Amygdala (tissue), 56 donors: ENCODE results near the gene LYAR.

Experiments
- DNase-seq, 56 donors: peaks; one replicate each; lab custom pipeline; 2025; lab: John Stamatoyannopoulos, UW

Gene LYAR, protein sequence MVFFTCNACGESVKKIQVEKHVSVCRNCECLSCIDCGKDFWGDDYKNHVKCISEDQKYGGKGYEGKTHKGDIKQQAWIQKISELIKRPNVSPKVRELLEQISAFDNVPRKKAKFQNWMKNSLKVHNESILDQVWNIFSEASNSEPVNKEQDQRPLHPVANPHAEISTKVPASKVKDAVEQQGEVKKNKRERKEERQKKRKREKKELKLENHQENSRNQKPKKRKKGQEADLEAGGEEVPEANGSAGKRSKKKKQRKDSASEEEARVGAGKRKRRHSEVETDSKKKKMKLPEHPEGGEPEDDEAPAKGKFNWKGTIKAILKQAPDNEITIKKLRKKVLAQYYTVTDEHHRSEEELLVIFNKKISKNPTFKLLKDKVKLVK

DNA sequence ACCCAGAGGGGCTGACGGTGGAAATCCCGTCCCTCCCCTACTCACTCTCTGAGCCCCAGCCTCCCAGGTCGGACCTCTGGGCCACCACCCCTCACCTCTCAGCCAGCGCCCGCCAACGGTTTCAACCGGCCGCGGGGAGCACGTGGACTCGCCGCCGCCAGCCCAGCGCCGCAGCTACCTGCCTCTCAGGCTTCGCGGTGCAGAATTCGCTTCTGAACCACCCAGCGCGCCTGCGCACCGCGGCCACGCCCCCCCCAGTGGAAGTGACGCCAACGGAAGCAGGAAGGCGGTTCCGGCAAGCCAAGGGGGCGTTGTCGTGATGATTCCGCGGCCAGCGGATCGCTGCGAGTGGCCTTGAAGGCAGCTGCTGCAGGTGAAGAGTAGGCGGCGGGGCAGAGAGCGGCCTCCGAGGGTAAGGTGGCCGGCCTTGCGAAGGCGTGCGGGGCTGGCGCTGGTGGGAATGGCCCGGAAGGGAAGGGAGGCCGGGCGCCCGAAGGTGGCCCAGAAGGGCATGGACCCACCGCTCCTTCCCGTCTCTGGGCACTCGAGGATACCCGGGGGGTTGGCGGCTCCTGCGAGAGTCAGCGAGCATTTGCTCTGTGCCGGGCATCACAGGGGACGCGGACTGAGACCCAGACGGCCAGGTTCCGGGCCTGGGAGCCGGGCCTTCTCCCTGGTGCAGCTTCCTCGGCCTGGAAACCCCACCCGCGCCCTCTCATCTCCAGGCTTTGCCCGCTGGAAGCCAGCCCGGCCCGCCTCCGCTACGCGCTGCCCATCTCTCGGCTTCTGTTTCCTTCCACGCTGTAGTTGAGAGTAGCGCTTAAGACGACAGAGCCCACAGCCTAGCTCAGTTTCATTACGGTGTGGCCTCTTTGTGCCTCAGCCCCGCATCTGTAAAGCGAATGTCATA is at the start of gene LYAR, which contains the start of gene ZBTB49:
Gene LYAR (minus strand): TSS at position 214 of the 910 bp plus-strand sequence. CDS start 6,412 bp downstream, outside the sequence.
Gene ZBTB49 (plus strand): TSS at position 311 of the 910 bp plus-strand sequence. CDS start 9,695 bp downstream, outside the sequence.
- DNase-seq, result peak; percentile 58 to 96 (median 86)

DNA sequence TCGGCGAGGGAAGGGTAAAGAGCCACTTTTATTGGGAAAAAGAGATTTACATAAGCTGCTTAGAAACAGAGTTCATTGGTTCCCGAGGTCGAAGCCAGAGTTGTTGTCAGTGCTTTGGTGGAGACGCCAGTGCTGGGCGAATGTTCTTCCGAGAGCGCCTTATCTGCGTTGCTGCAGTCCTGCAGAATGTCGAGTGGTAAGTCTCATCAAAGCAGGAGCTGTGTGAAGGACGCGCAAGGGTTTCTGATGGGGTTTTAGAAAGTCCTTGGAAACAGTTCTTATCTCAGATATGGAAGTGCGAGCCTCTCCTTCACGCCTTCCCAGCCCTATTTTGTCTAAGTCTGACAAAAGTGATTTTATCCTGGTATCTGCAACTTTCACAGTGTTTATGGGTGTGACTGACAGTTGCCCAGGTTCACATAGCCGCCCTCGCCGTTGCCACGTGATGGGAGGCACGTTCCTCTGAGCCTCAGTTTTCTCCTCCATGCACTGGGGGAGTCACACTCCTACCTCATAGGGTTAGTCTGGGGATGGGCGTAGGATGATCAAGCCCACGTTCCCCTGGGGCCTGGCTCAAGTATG is 49.6 kb upstream of the LYAR start:
- DNase-seq, result no peak

DNA sequence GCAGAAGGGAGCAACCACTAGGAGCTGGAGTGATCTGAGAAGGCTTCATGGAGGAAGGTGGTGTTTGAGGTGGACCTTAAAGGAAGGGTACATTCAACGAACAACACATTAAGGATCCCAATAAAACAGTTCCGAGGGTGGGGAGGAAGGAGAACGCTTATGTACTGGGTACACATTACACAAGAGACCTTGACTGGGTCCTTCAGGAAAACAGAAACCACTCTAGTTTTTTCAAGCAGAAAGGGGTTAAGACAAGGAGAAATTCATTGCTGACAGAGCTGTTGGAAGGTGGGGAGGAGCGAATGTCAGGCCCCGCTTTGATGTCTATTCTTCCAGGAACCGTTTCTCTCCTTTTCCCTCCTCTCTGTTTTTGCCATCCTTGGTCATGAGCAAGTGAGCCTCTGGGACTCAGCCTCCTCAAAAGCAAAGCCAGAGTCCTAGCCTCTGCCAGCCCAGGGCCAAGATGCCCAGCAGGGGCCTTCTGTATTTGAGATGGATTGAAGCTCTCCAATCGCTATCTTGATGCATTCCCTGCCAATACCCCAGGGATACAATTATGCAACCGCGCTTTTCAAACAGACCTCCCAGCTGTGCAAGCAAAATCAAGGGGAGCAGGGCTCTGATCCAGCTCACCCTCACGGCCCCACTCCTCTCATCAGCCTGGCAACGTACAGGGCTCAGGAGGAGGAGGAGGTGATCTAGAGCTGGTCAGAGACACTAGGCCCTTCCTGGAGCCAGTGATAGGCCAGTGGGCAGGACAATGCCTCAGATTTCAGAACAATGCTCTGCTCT is 48.5 kb upstream of the LYAR start:
- DNase-seq, result no peak

DNA sequence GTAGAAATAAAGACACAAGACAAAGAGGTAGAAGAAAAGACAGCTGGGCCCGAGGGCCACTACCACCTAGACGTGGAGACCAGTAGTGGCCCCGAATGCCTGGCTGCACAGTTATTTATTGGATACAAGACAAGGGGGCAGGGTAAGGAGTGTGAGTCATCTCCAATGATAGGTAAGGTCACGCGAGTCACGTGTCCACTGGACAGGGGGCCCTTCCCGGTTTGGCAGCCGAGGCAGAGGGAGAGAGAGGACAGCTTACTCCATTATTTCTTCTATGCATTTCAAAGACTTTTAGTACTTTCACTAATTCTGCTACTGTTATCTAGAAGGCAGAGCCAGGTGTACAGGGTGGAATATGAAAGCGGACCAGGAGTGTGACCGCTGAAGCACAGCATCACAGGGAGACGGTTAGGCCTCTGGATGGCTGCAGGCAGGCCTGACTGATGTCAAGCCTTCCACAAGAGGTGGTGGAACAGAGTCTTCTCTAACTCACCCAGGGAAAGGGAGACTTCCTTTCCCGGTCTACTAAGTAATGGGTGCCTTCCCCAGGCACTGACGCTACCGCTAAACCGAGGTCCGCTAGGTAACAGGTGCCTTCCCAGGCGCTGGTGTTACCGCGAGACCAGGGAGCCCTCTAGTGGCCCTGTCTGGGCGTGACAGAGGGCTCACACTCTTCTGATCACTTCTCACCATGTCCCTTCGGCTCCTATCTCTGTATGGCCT is 45.0 kb upstream of the LYAR start:
- DNase-seq, result peak in 33 of 56 donors; percentile 3 to 68 (median 28)

DNA sequence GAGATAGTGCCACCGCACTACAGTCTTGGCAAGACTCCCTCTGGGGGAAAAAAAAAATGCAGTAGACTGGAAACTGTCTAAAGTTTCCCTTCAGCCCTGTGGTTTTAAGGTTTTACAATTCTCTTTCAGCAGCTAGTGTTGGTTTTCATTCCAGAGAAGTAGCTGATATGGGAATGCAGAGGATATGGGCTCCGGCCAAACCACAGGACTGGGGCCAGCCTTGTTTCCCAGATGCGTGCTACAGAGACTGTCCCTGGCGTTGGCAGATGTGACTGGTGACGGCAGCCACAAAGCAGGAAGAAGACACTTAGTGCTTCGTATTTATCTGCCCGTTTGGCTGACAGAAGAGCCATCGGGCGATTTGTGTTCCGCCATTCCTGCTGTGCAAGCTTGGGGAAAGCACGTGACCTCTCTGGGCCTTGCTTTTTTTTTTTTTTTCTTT is 43.3 kb upstream of the LYAR start:
- peak in 1 of 56 donors; percentile 8 for DNase-seq

DNA sequence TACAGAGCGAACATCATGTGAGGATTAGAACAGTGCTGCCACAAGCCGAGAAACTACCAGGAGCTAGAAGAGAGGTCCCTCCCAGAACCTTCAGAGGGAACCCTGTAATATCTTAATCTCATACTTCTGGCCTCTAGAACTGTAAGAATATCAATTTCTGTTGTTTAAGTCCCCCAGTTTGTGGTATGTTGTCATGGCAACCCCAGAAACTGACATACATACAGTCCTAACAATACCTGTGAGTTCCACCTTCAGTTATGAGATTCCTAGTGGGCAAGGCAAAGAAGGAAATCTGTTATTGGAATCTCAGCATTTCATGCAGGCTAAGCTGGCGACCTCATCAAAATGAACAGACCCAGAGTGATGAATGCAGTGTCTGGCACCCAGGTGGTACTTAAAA is 42.6 kb upstream of the LYAR start:
- DNase-seq, result no peak

DNA sequence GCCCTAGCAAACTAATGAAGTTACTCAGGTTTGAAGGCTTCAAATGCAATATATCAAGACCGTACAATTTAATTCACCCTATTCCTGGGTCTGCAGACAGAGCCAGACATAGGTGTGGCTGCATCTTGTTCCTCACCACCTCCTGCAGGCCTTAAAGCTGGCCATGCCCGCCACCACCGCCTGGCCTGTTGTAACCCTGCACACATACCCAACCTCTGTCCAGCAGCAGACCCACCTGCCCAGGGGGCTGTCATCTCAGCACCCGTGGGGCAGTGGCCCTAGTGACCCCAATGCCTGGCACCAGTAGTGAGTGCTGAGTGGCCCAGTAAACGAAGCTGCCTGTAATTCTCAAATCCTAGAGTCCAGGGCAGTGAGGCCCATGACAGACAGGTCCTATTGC is 40.8 kb upstream of the LYAR start:
- no peak for DNase-seq

DNA sequence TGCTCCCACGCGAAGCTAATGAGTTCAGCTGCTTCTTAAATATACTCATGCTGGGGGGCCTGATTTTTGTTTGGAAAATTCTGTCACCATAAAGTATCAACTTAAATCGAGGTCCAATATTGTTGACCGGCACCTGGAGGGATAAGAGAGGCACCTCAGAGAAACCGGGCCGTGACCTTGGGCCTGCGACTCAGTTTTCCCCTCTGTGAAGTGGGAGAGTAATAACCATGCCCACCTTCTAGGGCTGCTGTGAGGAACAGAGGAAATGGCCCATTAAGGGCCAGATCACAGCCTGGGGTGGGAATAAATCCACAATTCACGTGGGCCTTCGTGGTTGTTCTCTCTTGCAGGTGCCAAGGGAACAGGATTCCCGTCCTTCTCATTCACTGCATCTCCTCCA is 39.5 kb upstream of the LYAR start:
- no peak for DNase-seq

DNA sequence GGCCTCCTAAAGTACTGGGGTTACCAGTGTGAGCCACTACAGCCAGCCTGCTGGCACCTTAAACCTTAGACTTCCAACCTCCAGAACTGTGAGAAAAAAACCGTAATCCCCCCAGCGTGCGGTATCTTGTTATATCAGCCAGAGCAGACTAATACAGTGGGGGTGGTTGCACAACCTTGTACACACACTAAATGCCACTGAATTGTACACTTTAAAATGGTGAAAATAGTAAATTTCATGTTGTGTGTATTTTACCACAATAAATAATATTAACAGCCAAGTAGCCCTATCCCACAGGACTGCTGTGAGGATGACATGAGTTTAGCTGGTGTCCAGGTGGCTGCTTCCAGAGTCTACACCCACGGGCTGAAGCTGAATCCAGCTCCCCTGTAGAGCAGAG is 38.9 kb upstream of the LYAR start:
- DNase-seq, result no peak

DNA sequence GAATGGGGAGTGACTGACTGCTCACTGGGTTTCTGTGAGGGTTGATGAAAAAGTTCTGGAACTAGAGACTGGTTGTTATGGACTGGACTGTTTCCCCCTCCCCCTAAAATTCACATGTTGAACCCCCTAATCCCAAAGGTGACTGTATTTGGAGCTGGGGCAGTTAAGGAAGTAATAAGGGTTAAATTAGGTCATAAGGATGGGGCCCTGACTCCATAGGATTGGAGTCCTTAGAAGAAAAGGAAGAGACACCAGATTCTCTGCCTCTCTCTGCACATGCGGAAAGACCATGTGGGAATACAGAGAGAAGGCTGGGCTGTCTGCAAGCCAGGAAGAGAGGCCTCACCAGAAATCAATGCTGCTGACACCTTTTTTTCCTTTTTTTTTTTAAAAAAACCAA is 38.3 kb upstream of the LYAR start:
- no peak for DNase-seq

DNA sequence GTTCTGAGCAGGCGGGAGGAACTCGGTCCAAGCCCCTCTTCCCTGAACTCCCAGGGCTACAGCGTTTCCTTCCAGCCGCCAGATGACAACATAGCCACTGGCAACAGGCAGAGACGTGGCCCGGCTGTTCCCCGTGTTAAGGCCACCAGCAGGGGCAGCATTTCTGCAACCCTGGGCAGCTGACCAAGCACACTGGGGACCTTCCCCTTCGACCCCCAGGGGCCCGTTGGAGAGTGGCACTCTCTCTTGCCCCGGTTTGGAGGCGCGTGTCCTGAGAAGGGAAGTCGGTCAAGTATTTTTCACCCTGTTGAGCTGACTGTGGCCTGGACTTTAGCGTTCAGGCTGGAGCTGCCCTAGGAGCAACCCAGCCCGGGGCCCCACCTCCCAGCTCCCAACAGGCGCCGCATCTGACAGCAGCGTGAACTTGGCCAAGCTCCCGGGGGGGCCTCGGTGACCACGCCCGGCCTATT is 37.7 kb upstream of the LYAR start:
- DNase-seq, result peak in 1 of 56 donors; percentile 16

DNA sequence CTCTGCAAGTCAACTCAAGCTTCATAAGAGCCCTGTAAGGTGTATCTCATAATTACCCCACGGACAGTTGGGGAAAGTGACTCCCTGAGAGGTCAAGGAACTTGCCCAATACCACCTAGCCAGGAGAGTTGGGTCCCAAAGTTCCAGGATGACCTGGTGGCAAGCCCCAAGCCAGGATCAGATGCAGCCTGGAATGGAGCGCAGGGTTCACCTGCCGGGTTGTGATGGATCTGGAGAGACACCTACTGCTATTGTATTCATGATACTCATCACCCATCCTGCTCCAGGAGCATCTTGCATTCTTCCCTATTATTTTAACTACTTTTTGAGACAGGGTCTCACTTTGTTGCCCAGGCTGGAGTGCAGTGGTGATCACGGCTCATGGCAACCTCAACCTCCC is 36.2 kb upstream of the LYAR start:
- DNase-seq, result no peak

DNA sequence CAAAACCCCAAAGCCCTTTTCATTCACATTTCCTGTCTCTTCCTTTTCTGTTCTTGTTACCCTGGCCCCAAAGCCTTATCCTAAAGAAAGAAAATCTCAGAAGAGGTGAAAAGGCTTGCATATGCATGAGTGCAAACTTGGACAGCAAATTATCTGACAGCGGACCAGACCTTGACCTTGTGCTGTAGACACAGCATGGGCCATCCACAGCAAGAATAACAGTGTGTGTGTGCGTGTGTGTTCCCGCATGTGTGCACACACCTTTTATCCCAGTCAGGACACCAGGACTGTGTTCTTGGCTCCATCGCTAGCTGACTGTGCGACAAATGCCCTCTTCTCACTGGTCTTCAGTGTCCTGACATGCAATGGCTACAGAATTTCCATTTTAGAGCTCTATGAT is 35.4 kb upstream of the LYAR start:
- DNase-seq, result no peak

DNA sequence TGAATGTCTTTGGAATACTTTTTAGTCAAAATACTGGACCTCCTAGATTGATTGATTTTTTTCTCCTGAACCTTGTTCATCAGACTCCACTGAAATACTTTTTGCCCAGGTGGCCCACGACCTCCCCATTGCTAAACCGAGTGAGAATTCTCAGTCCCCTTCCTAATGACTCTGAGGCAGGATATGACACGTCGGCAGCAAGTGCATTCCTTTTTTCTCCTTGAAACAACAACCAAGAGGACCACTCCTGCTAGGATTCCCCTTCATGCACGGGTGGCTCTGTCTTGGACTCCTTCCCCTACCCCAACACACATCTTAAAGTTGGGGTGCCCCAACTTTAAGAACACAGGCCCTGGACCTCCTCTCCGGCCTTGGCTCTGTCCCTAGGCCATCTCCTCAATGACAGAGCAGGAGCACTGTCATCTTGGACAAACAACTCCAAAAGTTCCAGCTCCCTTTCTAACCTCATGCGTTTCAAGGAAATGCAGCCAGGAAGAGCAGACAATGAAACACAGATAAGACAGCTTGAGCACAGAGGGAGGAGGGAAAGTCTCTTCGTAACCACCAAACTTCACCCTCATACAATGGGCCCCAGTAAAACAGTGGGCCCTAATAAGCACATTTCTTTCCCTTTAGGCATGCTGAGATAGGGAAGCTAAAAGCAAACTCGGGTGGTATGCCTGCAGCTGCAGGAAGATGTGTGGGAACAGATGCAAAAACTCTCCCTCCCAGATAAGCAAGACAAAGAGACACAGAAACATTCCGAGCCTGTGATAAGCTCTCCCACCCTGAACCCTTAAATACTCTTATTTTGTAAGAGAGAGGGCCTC is 34.0 kb upstream of the LYAR start:
- no peak for DNase-seq

DNA sequence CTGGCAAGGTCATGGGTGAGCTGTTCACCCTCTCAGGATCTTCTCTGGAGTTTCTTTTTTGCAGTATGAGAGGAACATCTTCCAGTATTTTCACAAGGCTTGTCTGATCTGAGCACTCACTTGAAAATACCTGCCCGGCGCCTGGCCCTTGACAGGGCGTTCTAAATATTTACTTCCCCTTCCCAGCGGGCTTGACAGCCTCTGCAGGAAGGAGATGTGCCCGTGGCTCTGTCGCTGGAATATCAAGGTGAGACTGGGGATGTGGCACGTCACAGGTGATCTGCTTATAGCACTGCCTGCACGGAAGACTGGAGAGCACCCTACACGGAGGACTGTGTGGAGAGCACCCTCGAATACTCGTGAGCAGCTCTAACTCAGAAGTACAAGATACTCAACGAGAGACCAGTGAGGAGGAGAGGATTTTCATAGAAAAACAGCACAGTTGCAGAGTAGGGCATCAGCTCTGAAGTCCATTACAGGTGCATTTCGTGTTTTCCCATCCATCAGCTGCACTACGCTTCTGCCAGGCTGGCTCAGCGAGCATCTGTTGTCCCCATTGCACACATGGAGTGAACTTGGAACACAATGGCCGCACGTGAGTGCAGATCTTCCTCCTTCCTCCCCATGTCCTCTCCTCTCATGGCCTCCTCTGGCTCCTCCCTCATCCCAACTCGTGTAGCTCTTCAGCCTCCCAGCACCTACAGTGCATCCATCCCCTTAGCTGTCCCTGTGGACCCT is 32.2 kb upstream of the LYAR start:
- no peak for DNase-seq

DNA sequence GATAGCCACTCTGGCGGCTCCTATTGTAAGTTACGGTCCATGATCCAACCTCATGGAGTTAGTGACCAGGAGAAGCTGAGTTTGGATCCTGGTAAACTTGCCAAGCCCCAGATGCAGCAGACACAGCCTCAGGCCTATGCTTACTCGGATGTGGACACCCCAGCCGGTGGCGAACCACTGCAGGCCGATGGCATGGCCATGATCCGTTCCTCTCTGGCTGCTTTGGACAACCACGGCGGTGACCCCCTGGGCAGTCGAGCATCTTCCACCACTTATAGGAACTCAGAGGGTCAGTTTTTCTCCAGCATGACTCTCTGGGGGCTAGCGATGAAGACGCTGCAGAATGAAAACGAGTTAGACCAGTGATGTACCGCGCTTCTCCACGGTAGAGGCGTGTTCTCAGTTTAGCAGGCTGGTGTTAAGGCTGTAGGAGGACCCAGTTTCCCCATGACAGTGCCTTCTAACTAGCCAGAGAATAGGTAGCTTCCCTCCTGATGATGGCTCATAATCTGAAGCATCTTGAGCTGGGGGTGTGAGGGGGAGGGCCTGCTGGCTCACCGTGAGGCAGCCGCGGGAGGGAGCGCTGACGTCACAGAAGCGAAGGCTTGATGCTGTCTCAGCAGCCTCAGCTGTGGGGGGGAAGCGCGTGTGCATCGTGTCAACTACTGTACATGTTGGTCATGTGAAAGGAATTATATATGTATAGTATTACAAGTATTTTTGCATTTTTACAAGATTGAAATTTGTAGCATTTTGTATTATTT is 31.2 kb upstream of the LYAR start:
- DNase-seq, result peak in 13 of 56 donors; percentile 5 to 38 (median 11)

DNA sequence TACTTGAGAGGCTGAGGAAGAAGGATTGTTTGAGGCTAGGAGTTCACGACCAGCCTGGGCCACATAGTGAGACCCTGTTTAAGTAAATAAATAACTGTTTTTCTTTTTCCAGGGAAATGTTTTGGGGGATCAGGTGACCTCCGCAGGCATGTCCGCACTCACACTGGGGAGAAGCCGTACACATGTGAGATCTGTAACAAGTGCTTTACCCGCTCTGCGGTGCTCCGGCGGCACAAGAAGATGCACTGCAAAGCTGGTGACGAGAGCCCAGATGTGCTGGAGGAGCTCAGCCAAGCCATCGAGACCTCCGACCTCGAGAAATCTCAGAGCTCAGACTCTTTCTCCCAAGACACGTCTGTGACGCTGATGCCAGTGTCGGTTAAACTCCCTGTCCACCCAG is 30.6 kb upstream of the LYAR start:
- DNase-seq, result no peak
